Panc1 (cell line): ENCODE results near the gene SSC4D. TPM values are rescaled to one million over a fixed set of nuclear protein-coding genes. Genes with fewer than 3 reads are reported as not detected.

Source experiments
- ATAC-seq: fragments of 200-7000 bp; cut with Tn5 transposase; 2 replicates; pipeline ENCODE4 v1.9.1; 2020; ENCODE audit warnings: mild to moderate bottlenecking, moderate library complexity
- BruUV-seq: library from RNA; stranded (reverse); fragments of 400-500 nt; replicated peaks from 2 replicates; lab custom pipeline; 2021; lab: Mats Ljungman, UMichigan
- CTCF ChIA-PET: fragments of 300-600 bp; sonication (Branson Sonifier 250); formaldehyde crosslinking; loops from one replicate; lab custom pipeline; 2022; ENCODE audit warnings: antibody characterized with exemption; lab: Charles Lee
- POLR2A ChIA-PET: fragments of 300-600 bp; sonication (Branson Sonifier 250); formaldehyde crosslinking; loops from one replicate; lab custom pipeline; 2022; ENCODE audit warnings: antibody characterized with exemption; lab: Charles Lee
- DNase-seq: peaks from one replicate; pipeline ENCODE4 v3.0.0-alpha.2; 2010; ENCODE audit warnings: low read depth, low spot score
- H3K27ac ChIP-seq: 2 replicates; pipeline ENCODE4 v1.5.1; 2011; ENCODE audit warnings: mild to moderate bottlenecking, low read length, inconsistent platforms
- H3K27me3 ChIP-seq: fragments of 200-500 bp; sonication (Bioruptor generic); 2 replicates; pipeline ENCODE4 v1.6.0; 2014; ENCODE audit warnings: low read length, inconsistent platforms; ENCODE audit not compliant: control insufficient read depth, insufficient read depth
- H3K36me3 ChIP-seq: fragments of 200-500 bp; sonication (Bioruptor generic); 2 replicates; pipeline ENCODE4 v1.5.1; 2014; ENCODE audit warnings: inconsistent platforms, mild to moderate bottlenecking, low read length, moderate library complexity; ENCODE audit not compliant: control insufficient read depth, insufficient read depth
- H3K4me1 ChIP-seq: 2 replicates; pipeline ENCODE4 v1.5.1; 2011; ENCODE audit warnings: inconsistent platforms, mild to moderate bottlenecking, low read length, moderate library complexity; ENCODE audit not compliant: control insufficient read depth, insufficient read depth
- H3K4me3 ChIP-seq, 2 experiments: 2 replicates each; pipeline ENCODE4 v1.5.1; 2011 to 2012; ENCODE audit warnings: low read depth in 2 of 2, low read length in 2 of 2, mild to moderate bottlenecking in 2 of 2, inconsistent platforms in 1 of 2, moderate library complexity in 1 of 2
- H3K9me3 ChIP-seq: fragments of 200-500 bp; sonication (Bioruptor generic); 2 replicates; pipeline ENCODE4 v1.5.1; 2014; ENCODE audit warnings: low read depth, mild to moderate bottlenecking, inconsistent platforms, low read length, moderate library complexity; ENCODE audit not compliant: control insufficient read depth, insufficient read depth
- CTCF ChIP-seq: fragments of 450-650 bp; IDR thresholded peaks from 2 replicates; pipeline ENCODE4 v1.5.1; 2017; ENCODE audit warnings: mild to moderate bottlenecking
- POLR2AphosphoS5 ChIP-seq: IDR thresholded peaks from 2 replicates; pipeline ENCODE4 v1.6.1; 2012; ENCODE audit warnings: mild to moderate bottlenecking, low read depth, low read length, moderate library complexity
- REST ChIP-seq, 2 experiments: IDR thresholded peaks; 2 replicates each; pipeline ENCODE4 v1.6.1; 2011 to 2012; ENCODE audit warnings: low read depth in 2 of 2, control low read depth in 1 of 2, low read length in 1 of 2, mild to moderate bottlenecking in 1 of 2, moderate library complexity in 1 of 2; ENCODE audit not compliant: insufficient read depth in 1 of 2
- SIN3A ChIP-seq: IDR thresholded peaks from 2 replicates; pipeline ENCODE4 v1.6.1; 2012; ENCODE audit warnings: low read depth, mild to moderate bottlenecking, low read length, moderate library complexity, borderline replicate concordance; ENCODE audit not compliant: insufficient read depth
- TCF7L2 ChIP-seq: IDR thresholded peaks from 2 replicates; pipeline ENCODE4 v1.6.1; 2011; ENCODE audit warnings: mild to moderate bottlenecking, low read depth, low read length, inconsistent platforms
- in situ Hi-C: cut with HindIII; loops from 2 replicates; pipeline ENCODE4 v1.10.0; 2016; ENCODE audit warnings: low sequenced_read_pairs, low pct_unique_long_range_greater_than_20kb
- intact Hi-C: fragments of 100-400 bp; cut with micrococcal nuclease; formaldehyde crosslinking; loops from one replicate; pipeline ENCODE4 v1.10.0; 2022; ENCODE audit not compliant: unreplicated experiment
- total RNA-seq: library from RNA; stranded (reverse); gene quantifications from one replicate; pipeline ENCODE4 v1.2.1, GENCODE V29; 2021; ENCODE audit not compliant: unreplicated experiment

SSC4D gene
- total RNA-seq, 1 experiment from 2014 or later: 1.6 TPM

GRCh38 chr7:76427635-76428034 is 18.1 kb upstream of the SSC4D start:
- H3K36me3 ChIP-seq: no peaks in the 10 kb centered on the region
- no peaks in the 10 kb centered on the region for H3K27me3 ChIP-seq
- no peaks in the 10 kb centered on the region for H3K9me3 ChIP-seq
- ATAC-seq (no peak), DNase-seq (no peak)
- ChIA-PET POLR2A (no interaction called here), CTCF (no interaction called here)
- no peak overlapping the region for H3K27ac ChIP-seq
- in situ Hi-C loops: no loop called here
- H3K4me1 ChIP-seq: peaks cover 4% of the 10 kb centered on the region; the same call in 1 of the 2 replicates
- no peak overlapping the region for H3K4me3 ChIP-seq
- intact Hi-C loops: no loop called here
- BruUV-seq: no TSS peak
- no peak for TF ChIP-seq POLR2AphosphoS5
- no peak for TF ChIP-seq REST (IDR thresholded peaks at IDR 0.05; ENCODE audit: insufficient read depth in 1 of 2, low read depth in 2 of 2, low read length in 1 of 2)
- no peak for TF ChIP-seq CTCF
- TF ChIP-seq SIN3A: no peak
- TF ChIP-seq TCF7L2: no peak

GRCh38 chr7:76426246-76426645 is 16.7 kb upstream of the SSC4D start:
- ATAC-seq: 0 out of 2 replicates have a peak, but pooled peaks have one; percentile 30

More at GRCh38 chr7:76426246-76426645, 16.7 kb upstream of the SSC4D start:
- in situ Hi-C loops: no loop called here
- Histone ChIP-seq H3K4me3 (no peak overlapping the region), H3K27me3 (no peaks in the 10 kb centered on the region), H3K9me3 (no peaks in the 10 kb centered on the region), H3K4me1 (peaks cover 4% of the 10 kb centered on the region; the same call in 1 of the 2 replicates), H3K36me3 (no peaks in the 10 kb centered on the region), H3K27ac (no peak overlapping the region)
- ChIA-PET POLR2A (interaction anchor here (0.7 kb wide), 1 partner anchor 928 kb away, joined by 3 read pairs; no protein-coding TSS in a partner anchor), CTCF (no interaction called here)
- BruUV-seq: no TSS peak
- DNase-seq: no peak
- TF ChIP-seq POLR2AphosphoS5: no peak
- no peak for TF ChIP-seq CTCF
- no peak for TF ChIP-seq TCF7L2
- no peak for TF ChIP-seq REST (IDR thresholded peaks at IDR 0.05; ENCODE audit: insufficient read depth in 1 of 2, low read depth in 2 of 2, low read length in 1 of 2)
- TF ChIP-seq SIN3A: no peak
- intact Hi-C loops: no loop called here
